ENCODE data around the gene PILRA. TPM values are rescaled to one million over a fixed set of nuclear protein-coding genes. Genes with fewer than 3 reads are reported as not detected.
"Not testable (repeated sequence)": the region's sequence is repeated elsewhere in the genome, so short reads cannot be mapped to it uniquely, and the experiment has no call there.

Gene PILRA
- total RNA-seq, 1 experiment from 2014 or later, result not detected

DNA sequence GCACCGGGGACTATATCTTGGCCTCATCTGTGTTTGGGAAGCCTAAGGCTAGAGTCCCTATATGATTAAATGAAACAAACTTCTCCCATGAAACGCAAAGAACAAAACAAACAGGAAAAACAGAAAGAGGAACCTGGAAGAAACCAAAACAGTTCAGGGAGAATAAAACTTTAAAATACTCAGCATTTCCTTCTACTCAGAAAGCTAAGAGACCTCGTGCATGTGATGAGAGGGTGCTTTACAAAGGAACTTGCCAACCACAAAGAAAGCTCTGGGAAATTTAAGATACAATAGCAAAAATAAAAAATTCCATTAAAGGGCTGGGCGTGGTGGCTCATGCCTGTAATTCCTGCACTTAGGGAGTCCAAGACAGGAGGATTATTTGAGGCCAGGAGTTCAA is 6.9 kb downstream of the PILRA start:
- no peak for DNase-seq (ENCODE audit: low read depth)

DNA sequence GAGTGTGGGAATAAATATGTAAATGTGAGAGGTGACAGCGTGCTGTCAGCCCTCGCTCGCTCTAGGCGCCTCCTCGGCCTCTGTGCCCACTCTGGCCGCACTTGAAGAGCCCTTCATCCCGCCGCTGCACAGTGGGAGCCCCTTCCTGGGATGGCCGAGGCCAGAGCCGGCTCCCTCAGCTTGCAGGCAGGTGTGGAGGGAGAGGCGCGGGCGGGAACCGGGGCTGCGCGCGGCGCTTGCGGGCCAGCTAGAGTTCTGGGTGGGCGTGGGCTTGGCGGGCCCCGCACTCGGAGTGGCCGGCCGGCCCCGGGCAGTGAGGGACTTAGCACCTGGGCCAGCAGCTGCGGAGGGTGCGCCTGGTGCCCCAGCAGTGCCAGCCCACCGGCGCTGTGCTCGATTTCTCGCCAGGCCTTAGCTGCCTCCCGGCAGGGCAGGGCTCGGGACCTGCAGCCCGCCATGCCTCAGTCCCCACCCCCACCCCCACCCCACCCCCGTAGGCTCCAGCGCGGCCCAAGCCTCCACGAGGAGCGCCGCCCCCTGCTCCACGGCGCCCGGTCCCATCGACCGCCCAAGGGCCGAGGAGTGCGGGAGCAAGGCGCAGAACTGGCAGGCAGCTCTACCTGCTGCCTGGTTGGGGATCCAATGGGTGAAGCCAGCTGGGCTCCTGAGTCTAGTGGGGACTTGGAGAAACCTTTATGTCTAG is 8.4 kb downstream of the PILRA start:
- not testable (repeated sequence) for DNase-seq (ENCODE audit: low read depth)

DNA sequence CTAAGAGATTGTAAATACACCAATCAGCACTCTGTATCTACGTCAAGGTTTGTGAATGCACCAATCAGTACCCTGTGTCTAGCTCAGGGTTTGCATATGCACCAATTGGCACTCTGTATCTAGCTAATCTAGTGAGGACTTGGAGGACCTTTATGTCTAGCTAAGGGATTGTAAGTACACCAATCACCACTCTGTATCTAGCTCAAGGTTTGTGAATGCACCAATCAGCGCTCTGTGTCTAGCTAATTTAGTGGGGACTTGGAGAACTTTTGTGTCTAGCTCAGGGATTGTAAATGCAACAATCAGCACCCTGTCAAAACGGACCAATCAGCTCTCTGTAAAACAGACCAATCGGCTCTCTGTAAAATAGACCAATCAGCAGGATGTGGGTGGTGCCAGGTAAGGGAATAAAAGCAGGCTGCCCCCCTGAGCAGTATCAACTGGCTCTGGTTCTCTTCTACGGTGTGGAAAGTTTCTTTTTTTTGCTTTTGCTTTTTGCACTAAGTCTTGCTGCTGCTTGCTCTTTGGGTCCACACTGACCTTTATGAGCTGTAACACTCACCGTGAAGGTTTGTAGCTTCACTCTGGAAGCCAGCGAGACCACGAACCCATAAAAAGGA is 9.1 kb downstream of the PILRA start:
- DNase-seq (ENCODE audit: low read depth), result not testable (repeated sequence)

DNA sequence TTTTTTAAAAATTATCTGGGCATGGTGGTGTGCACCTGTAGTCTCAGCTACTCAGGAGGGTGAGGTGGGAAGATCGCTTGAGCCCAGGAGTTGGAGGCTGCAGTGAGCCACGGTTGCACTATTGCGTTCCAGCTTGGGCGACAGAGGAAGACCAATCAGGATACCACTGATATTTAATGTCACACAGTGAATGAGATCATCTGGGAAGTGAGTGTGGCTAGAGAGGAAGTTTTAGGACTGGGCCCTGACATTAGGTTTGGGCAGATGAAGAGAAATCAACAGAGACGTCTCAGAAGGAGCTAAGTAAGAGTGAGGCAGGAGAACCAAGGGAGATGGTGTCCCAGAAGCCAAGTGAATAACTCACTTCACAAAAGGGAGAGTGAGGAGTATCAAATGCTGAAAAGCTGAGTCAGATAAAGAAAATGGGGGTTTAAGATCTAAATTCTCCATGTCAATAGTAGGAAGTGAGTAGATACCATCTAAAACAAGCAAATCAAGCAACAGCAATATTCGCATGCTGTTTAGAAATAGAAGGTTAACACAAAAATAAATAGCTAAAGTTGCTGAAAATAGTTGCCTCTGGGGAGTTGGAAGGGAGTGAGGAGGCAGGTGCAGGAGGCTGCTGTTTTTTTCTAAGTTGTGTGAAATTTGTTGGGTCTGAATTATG is 11.5 kb downstream of the PILRA start:
- DNase-seq (ENCODE audit: low read depth), result no peak

DNA sequence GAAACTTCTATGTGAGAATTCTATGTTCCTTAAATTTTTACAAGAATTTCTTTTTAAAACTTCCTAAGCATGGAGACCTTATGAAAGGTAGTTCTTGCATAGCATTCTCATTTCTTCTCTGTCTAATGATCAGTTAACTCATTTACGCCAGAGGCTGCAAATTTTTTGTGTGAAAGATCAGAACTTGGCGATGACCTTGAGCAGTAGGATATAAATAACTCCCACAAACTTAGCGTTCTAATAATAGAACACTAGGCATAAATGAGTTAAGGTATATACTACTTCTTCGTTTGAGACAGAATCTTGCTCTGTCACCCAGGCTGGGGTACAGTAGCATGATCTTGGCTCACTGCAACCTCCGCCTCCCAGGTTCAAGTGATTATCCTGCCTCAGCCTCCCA is 13.7 kb downstream of the PILRA start:
- no peak for DNase-seq (ENCODE audit: low read depth)

DNA sequence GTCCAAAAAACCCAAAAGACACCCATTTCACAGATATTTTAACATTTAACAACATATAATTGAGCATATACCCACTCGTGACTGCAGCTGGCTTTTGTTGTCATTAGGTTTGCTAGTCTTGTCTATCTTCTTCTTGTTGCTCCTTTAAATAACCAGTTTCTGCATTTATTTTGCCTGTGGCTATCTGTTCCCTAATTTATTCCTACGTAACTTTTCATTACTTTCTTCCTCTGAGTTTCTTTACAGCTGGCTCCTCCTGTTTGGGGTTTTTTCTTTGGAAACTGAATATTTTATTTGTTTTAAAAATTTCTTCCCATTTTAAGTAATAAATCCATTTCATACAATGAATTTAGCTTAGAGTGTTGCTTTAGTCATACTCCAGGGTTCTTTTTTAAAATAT is 14.4 kb downstream of the PILRA start:
- no peak for DNase-seq (ENCODE audit: low read depth)

DNA sequence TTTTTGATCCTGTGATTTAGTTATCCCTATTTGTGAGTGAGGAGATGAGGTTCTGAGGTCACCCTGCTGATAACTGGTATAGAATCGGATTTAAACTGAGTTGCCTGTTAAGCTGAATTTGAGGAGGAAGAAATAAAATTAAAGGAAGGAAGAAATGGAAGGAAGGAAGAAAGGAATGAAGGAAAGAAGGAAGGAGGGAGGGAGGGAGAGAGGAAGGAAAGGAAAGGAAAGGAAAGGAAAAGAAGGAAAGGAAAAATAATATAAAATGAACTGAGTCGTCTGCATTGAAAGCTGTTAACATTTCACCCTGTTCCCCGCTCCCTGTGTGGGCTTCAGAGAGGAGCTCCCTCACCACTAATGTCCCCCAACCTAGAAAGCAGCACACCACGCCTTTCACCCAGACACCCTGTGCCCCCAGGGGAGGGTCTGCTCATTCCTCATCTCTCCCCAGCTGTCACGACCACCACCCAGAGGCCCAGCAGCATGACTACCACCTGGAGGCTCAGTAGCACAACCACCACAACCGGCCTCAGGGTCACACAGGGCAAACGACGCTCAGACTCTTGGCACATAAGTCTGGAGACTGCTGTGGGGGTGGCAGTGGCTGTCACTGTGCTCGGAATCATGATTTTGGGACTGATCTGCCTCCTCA is 16.3 kb downstream of the PILRA start:
- no peak for DNase-seq (ENCODE audit: low read depth)

DNA sequence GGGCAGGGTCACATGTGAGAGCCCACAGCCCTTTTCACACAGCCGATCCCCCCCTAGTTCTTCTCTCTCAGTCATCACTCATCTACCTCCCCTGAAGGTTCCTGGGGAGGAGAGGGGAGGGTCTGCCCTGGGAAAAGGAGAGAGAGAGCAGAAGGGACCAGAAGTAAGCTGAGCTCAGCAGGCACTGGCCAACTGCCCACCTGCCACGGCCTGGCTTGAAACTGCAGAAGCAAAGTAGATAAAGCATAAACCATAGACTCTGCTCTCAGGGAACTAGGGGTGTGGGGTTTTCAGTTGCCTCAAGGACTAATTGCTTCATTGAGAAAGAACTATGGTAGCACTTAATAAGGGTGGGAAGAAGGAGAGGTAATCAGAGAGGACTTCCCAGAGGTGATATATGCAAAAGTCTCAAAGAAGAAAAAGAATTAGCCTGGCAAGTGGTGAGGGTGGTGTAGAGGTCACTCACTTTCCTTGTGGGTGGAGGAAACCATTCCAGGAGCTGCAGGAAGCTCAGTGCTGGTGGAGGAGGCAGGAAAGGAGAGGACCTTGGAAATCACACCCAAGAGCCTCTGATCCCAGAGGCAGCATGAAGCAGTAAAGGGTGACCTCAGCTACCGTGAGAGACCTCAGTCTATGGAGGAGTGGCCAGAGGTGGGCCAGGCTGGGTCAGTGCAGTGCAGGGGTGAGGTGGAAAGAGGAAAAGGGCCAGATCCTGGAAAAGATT is 17.2 kb downstream of the PILRA start:
- DNase-seq (ENCODE audit: low read depth), result no peak

DNA sequence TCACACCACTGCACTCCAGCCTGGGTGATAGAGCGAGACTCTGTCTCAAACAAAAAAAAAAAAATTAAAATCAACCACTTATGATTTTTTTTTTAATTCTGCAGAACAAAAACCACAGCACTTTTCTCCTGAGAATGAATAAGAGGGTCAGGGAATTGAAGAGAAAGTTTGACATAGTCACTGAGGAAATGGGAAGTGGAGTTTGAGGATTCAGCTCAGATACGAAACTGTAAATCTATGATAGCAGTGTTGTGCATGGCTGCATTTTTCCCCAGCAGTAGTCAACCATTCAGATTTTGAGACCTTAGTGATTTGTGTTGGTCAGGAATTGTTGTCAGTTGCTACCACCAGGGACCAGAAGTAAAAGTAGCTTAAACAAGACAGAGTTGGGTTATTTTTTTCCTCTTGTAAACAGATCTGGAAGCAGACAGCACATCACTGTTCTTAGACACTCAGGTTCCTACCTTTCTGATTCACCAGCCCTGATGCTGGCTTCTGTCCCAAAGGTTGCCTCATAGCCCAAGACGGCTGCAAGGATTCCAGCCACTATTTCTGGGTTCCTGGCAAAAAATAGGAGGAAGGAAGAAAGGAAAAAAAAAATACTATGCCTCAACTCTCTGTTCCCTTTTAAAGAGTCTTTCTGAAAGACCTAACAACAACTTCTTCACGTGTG is 20.1 kb downstream of the PILRA start:
- no peak for DNase-seq (ENCODE audit: low read depth)

DNA sequence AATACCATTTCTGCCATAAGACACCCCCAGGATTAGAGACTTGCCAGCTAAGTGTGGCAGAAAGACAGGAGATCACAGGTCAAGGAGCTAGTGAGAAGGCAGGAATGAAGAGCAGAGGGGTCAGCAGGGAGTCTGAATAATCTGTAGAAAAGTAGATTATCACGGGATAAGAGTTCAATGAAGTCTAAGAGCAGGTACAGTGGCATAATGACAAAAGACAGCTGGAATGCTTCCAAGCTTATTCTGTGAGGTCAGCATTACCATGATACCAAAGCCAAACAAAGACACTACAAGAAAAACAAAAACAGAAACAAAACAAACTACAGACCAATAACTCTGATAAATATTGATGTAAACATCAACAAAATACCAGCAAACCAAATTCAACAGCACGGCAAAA is 20.8 kb downstream of the PILRA start:
- DNase-seq (ENCODE audit: low read depth), result no peak

DNA sequence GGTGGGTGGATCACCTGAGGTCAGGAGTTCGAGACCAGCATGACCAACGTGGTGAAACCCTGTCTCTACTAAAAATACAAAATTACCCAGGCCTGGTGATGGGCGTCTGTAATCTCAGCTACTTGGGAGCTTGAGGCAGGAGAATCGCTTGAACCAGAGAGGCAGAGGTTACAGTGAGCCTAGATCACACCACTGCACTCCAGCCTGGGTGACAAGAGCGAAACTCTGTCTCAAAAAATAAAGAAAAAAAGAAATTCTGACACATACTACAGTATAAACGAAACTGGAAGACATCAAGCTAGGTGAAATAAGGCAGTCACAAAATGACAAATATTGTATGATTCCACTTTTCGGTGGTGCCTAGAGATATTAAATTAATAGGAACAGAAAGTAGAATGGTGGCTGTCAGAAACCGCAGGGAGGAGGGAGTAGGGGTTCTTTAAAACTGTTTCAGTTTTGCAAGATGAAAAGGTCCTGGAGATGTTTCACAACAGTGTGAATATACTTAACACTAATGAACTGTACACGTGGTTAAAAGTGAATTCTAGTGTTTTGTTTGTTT is 23.2 kb downstream of the PILRA start:
- no peak for DNase-seq (ENCODE audit: low read depth)

DNA sequence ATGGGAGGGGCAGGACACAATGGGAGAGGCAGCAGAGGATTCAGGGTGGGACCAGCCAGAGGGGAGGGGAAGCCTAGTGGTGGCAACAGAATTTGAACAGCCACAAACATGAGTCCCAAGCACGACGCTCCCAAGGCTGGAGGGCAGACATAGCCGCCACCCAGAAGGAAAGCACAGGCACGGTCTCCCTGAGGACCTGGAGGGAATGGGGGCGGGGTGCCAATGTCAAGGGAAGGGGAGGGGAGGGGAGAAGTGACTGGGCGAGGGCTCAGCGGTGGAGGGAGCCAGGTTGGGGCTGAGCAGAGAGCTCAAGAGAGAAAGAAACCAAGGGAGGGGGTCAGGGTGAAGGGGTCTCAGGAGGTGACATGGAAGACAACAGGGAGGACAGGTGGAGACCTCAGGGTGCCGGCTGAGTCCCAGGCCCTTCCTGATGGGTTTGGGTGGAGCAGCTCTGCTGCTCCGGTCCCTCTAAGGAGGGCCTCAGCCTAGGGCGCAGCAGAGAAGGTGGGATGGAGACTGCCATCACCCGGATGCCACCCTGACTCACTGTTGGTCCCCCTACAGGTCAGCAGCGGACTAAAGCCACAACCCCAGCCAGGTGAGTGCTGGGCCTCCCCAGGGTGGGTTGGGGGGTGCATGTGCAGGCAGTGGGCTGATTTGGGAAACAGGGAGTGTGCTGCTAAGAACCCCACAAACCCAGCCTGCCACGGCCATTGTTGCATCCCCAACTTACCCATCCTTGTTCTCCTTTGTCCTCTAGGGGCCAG is 24.2 kb downstream of the PILRA start:
- DNase-seq (ENCODE audit: low read depth), result no peak

DNA sequence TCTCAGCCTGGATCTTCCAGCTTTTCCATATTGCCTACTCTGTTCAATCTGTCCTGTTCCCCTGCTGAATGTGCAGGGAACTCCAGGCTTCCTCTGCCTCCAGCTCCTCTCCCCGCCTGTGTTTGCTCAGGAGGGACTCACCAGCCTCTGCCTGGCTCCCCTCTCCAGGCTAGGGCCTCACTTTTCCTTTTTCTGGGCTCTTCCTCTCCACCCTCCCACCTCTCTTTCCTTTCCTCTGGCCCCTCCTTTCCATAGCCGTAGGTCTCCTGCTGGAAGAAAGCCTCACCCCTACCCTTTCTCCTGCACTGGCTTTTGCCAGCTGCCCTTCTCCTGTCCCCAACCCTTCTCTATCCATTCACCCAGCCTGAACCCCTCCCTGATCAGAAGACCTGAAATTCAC is 25.0 kb downstream of the PILRA start:
- DNase-seq (ENCODE audit: low read depth), result no peak

DNA sequence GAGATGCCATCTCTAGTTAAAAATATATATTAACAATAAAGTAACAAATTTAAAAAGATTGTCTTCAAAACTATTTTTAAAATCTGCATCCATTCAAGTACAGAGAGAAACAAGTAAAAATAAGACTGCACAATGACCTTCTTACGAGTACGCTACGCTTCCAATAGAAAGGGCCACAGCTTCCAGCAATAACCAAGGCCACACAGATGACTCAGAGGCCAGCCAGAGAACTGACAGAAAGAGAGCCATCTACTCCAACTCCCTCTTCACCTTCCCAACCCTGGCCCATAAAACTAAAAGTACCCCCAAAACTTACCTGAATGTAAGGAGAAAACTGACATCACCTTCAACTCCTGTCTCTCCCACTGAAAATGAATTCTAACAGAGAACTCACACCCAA is 26.8 kb downstream of the PILRA start:
- no peak for DNase-seq (ENCODE audit: low read depth)

DNA sequence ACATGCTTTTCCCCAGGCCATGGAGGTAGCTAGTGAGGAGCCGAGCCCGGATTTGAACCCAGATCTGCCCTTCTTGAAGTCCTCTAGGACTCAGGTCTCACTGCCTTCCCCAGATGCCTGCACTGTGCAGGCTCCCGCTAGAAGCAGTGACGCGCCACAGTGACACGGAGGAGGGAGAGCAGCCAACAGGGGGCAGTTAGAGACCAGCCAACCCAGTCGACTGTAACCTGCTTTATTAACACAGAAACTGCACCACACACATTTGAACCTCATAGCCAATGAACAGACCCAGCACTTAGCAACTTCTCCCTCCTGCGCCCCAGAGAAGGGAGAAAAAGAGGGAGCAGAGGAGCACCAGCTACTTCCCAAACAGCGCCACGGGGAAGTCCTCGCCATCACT is 27.4 kb downstream of the PILRA start:
- DNase-seq (ENCODE audit: low read depth), result peak; percentile 23

DNA sequence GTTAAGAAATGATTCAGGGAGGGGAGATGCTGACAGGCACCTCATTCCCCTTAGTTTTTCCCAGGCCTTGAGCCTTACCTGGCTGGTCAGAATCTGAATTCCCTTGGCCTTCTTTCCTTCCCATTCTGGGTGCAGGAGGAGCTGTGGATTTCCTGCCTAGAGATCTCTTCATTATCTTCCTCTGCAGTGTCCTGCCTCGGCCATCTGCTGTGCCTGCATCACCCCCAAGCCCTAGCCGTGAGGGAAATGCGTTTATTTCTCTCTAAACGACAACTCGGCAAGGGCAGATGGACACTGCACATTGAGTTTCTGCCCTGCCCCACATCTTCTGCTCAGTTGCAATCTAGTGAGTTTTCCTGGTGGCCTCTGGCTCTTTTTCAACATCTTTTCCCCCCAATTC is 28.5 kb downstream of the PILRA start:
- no peak for DNase-seq (ENCODE audit: low read depth)

DNA sequence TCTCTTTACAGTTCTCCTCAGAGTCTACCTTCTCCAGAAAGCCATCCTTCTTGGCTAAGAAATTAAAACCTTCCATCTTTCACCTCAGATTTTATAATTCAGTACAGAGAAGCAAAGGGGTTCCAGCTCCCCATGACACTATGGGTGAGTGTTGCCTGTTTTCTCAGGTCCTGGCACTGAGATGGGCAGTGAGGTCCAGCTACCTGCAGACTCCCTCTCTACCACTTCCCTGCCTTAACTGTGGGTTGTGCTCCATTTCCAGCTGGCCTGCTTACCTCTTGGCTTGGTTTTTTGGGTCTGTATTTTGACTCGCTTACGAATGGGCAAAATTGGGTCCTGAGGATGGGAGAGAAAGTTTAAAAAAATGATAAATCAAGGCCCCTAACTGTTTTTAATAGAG is 29.0 kb downstream of the PILRA start:
- no peak for DNase-seq (ENCODE audit: low read depth)

DNA sequence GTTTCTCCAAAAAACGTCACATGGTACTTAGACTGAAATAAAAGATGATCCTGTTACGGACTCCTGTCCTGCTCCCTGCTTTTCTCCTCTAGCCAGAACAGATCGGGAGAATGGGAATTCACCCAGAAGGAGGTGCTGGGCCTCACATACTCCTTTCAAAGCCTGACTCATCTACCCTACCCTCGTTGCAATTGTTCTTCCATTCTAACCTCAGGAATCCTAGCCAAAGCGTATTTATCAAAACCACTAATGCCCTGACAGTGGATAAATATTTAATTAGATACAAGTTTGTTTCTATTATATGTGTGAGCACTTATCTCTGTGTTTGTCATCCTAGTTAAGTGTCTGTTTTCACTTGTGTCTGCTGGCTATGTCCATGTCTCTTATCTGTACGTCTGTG is 33.5 kb downstream of the PILRA start:
- peak; percentile 28 for DNase-seq (ENCODE audit: low read depth)

DNA sequence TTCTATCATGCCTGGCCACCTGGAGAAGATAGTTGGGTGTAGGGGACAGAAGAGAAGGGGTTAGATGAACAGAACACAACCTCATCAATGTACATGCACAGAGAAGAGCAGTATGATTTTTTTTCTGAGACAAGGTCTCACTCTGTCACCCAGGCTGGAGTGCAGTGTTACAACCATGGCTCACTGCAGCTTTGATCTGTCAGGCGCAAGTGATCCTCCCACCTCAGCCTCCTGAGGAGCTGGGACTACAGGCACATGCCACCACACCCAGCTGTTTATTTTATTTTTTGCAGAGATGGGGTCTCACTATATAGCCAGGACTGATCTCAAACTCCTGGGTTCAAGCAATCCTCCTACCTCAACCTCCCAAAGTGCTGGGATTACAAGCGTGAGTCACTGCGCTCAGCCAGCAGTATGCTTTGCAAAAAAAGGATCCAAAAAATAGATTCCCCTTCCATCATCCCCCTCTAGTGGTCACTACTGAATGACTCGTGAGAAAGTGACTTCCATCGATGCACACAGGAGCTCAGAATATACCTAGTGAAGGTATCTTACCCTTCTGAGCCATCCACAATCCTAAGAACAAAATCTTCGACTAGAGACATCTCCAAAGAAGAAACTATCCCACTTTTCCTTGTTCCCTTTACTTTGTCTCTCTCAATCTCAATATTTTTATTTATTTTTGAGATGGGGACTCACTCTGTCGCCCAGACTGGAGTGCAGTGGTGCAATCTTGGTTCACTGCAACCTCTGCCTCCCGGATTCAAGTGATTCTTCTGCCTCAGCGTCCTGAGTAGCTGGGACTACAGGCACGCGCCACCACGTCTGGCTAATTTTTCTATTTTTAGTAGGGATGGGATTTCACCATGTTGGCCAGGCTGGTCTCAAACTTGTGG is 34.2 kb downstream of the PILRA start:
- DNase-seq (ENCODE audit: low read depth), result peak; percentile 70

Data from RPMI7951 (cell line).